Activated T-cell treated with anti-CD3 and anti-CD28 coated beads, Interleukin-2, amount 50 U/mL, for 72 hours (primary cell): ENCODE measurements around the gene WDR62. TPM values are rescaled to one million over a fixed set of nuclear protein-coding genes. Genes with fewer than 3 reads are reported as not detected.
"Not testable (repeated sequence)": the region's sequence is repeated elsewhere in the genome, so short reads cannot be mapped to it uniquely, and the experiment has no call there.

Experiments used
- ATAC-seq, 2 donors: fragments of 150-1000 bp; cut with Tn5 transposase; replicated peaks in 1 of 2; 2 replicates each; pipeline ENCODE4 v1.10.0; 2021; ENCODE audit warnings: moderate library complexity in 2 of 2, mild to moderate bottlenecking in 1 of 2
- DNase-seq, 2 donors: peaks; one replicate each; pipeline ENCODE4 v3.0.0; 2021 to 2022; ENCODE audit warnings: mixed read lengths in 1 of 2
- H3K27ac Mint-ChIP-seq: one replicate; pipeline ENCODE4 v1.8.0; 2022; ENCODE audit warnings: mild to moderate bottlenecking, moderate library complexity, mixed read lengths
- H3K27me3 Mint-ChIP-seq: one replicate; pipeline ENCODE4 v1.8.0; 2022; ENCODE audit warnings: low read depth, mixed read lengths
- H3K36me3 Mint-ChIP-seq, 2 donors: one replicate each; pipeline ENCODE4 v1.8.0; 2022; ENCODE audit warnings: mixed read lengths in 2 of 2, mild to moderate bottlenecking in 1 of 2; ENCODE audit not compliant: insufficient read depth in 2 of 2
- H3K4me1 Mint-ChIP-seq: one replicate; pipeline ENCODE4 v1.8.0; 2022; ENCODE audit warnings: low read depth, mixed read lengths
- H3K4me3 Mint-ChIP-seq, 2 donors: one replicate each; pipeline ENCODE4 v1.8.0; 2022; ENCODE audit warnings: mild to moderate bottlenecking in 2 of 2, mixed read lengths in 2 of 2, moderate library complexity in 2 of 2
- H3K9me3 Mint-ChIP-seq, 2 donors: one replicate each; pipeline ENCODE4 v1.8.0; 2022; ENCODE audit warnings: mixed read lengths in 2 of 2
- total RNA-seq, 2 donors: library from RNA; stranded (reverse); gene quantifications; one replicate each; pipeline ENCODE4 v1.2.3, GENCODE V29; 2022

WDR62 gene
- total RNA-seq, 2 donors from 2014 or later = 19.8 to 21.6 TPM

- H3K9me3 Mint-ChIP-seq, ATAC-seq, H3K27me3 Mint-ChIP-seq, H3K36me3 Mint-ChIP-seq, H3K4me3 Mint-ChIP-seq, DNase-seq, H3K27ac Mint-ChIP-seq: not testable (repeated sequence)
- peaks cover 33% of the 10 kb centered on the region for H3K4me1 Mint-ChIP-seq
Measured at GRCh38 chr19:36134867-36135266, 80.2 kb downstream of the WDR62 start.

GRCh38 chr19:36136964-36137686 is 82.4 kb downstream of the WDR62 start:
- H3K4me1 Mint-ChIP-seq = peaks cover 40% of the 10 kb centered on the region
- no peaks in the 10 kb centered on the region for H3K9me3 Mint-ChIP-seq
- H3K27me3 Mint-ChIP-seq = no peaks in the 10 kb centered on the region
- DNase-seq = no peak
- peaks cover 9% of the 10 kb centered on the region in 2 donors for H3K36me3 Mint-ChIP-seq
- ATAC-seq = no peak
- no peak overlapping the region for H3K27ac Mint-ChIP-seq
- H3K4me3 Mint-ChIP-seq = peak overlapping the region; percentile 51 to 52

- H3K27me3 Mint-ChIP-seq = no peaks in the 10 kb centered on the region
- peak overlapping the region; percentile 89 to 97 for H3K4me3 Mint-ChIP-seq
- ATAC-seq (no peak), DNase-seq (no peak)
- peak overlapping the region; percentile 85 for H3K27ac Mint-ChIP-seq
- H3K36me3 Mint-ChIP-seq = peaks cover 13 to 14% of the 10 kb centered on the region in 2 donors
- no peaks in the 10 kb centered on the region for H3K9me3 Mint-ChIP-seq
- H3K4me1 Mint-ChIP-seq = peaks cover 29% of the 10 kb centered on the region
Measured at GRCh38 chr19:36139120-36139472, 84.4 kb downstream of the WDR62 start.

- peak; percentile 79 to 81 for ATAC-seq
- Mint-ChIP-seq H3K27ac (peak within 1 kb of the TSS; percentile 94), H3K27me3 (no peaks in the 10 kb centered on the region), H3K36me3 (peaks cover 13 to 14% of the 10 kb centered on the region in 2 donors), H3K9me3 (no peaks in the 10 kb centered on the region), H3K4me1 (peaks cover 29% of the 10 kb centered on the region), H3K4me3 (peak within 1 kb of the TSS; percentile 89 to 97)
- peak; percentile 95 to 98 for DNase-seq
Measured at GRCh38 chr19:36139473-36140303, 85.0 kb downstream of the WDR62 start, which contains the start of gene CAPNS1. CAPNS1 (plus strand) TSS chr19:36140066; CDS start chr19:36141012, 946 bp downstream.

GRCh38 chr19:36140304-36141038 is 85.8 kb downstream of the WDR62 start:
- DNase-seq = peak; percentile 45 to 46
- Mint-ChIP-seq H3K36me3 (peaks cover 13 to 14% of the 10 kb centered on the region in 2 donors), H3K4me1 (peaks cover 28% of the 10 kb centered on the region), H3K27me3 (no peaks in the 10 kb centered on the region), H3K27ac (peak overlapping the region; percentile 94), H3K9me3 (no peaks in the 10 kb centered on the region), H3K4me3 (peak overlapping the region; percentile 89 to 97)
- peak; percentile 27 to 36 for ATAC-seq

- Mint-ChIP-seq H3K27ac (peak overlapping the region; percentile 78), H3K27me3 (no peaks in the 10 kb centered on the region), H3K4me1 (peaks cover 20% of the 10 kb centered on the region), H3K9me3 (no peaks in the 10 kb centered on the region), H3K4me3 (peak overlapping the region; percentile 89 to 97), H3K36me3 (peaks cover 18 to 20% of the 10 kb centered on the region in 2 donors)
- ATAC-seq (peak; percentile 66 to 74), DNase-seq (peak; percentile 88 to 95)
Measured at GRCh38 chr19:36141039-36141927, 86.6 kb downstream of the WDR62 start.

- Mint-ChIP-seq H3K9me3 (no peaks in the 10 kb centered on the region), H3K27me3 (no peaks in the 10 kb centered on the region), H3K36me3 (peaks cover 22 to 27% of the 10 kb centered on the region in 2 donors), H3K27ac (no peak overlapping the region), H3K4me3 (peak overlapping the region in 1 of 2 donors; percentile 14), H3K4me1 (peaks cover 15% of the 10 kb centered on the region)
- ATAC-seq (no peak), DNase-seq (no peak)
Measured at GRCh38 chr19:36142046-36142445, 87.3 kb downstream of the WDR62 start.

- Mint-ChIP-seq H3K9me3 (no peaks in the 10 kb centered on the region), H3K36me3 (peaks cover 24 to 29% of the 10 kb centered on the region in 2 donors), H3K4me1 (peaks cover 17% of the 10 kb centered on the region), H3K27ac (no peak overlapping the region), H3K27me3 (no peaks in the 10 kb centered on the region), H3K4me3 (peak overlapping the region in 1 of 2 donors; percentile 14)
- DNase-seq = no peak
- no peak for ATAC-seq
Measured at GRCh38 chr19:36142496-36142895, 87.8 kb downstream of the WDR62 start.

- no peak overlapping the region for H3K4me3 Mint-ChIP-seq
- H3K27ac Mint-ChIP-seq = no peak overlapping the region
- H3K9me3 Mint-ChIP-seq = no peaks in the 10 kb centered on the region
- no peaks in the 10 kb centered on the region for H3K27me3 Mint-ChIP-seq
- ATAC-seq (no peak), DNase-seq (no peak)
- H3K36me3 Mint-ChIP-seq = peaks cover 27 to 29% of the 10 kb centered on the region in 2 donors
- peaks cover 17% of the 10 kb centered on the region for H3K4me1 Mint-ChIP-seq
Measured at GRCh38 chr19:36144624-36145023, 89.9 kb downstream of the WDR62 start.

GRCh38 chr19:36149673-36150406 is 95.1 kb downstream of the WDR62 start:
- Mint-ChIP-seq H3K9me3 (no peaks in the 10 kb centered on the region), H3K27ac (no peak overlapping the region), H3K36me3 (peaks cover 14 to 26% of the 10 kb centered on the region in 2 donors)

GRCh38 chr19:36150586-36150985 is 95.9 kb downstream of the WDR62 start:
- Mint-ChIP-seq H3K4me1 (peaks cover 5% of the 10 kb centered on the region), H3K4me3 (no peak overlapping the region), H3K27me3 (no peaks in the 10 kb centered on the region), H3K9me3 (no peaks in the 10 kb centered on the region), H3K27ac (no peak overlapping the region), H3K36me3 (peaks cover 13 to 25% of the 10 kb centered on the region in 2 donors)
- DNase-seq (no peak), ATAC-seq (peak in 1 of 2 donors; percentile 26)

More at GRCh38 chr19:36149673-36150406, 95.1 kb downstream of the WDR62 start:
- no peak overlapping the region for H3K4me3 Mint-ChIP-seq
- H3K4me1 Mint-ChIP-seq = peaks cover 5% of the 10 kb centered on the region
- ATAC-seq = peak in 1 of 2 donors; percentile 15
- H3K27me3 Mint-ChIP-seq = no peaks in the 10 kb centered on the region
- no peak for DNase-seq
